ENCODE results near the gene TMEM54. TPM values are rescaled to one million over a fixed set of nuclear protein-coding genes. Genes with fewer than 3 reads are reported as not detected.

The TMEM54 gene
- total RNA-seq, 1 experiment from 2014 or later: 61.5 TPM

DNA sequence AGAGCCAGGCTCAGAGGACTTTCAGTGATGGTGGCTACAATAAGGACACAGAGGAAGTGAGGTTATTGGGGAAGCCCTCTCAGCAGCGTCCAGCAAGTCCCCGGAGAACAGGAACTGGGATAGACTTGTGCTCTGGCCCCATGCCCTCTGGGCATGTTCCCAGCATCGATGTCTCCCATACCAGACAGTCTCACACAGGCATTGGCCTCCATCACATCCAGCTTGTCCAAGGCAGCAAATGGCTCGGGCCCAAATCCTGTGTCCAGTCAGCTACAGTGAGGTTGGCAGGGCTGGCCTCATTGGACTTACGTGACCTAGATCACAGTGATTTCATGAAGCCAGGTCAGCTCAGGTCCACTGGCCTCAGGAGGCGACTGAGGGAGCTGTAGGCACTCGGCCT, 19.6 kb upstream of the TMEM54 start:
- intact Hi-C loops (cut with micrococcal nuclease; ENCODE audit: unreplicated experiment) (no loop called here), in situ Hi-C loops (cut with HindIII; ENCODE audit: low pct_unique_long_range_greater_than_20kb, low sequenced_read_pairs) (no loop called here)
- ATAC-seq (no peak), DNase-seq (ENCODE audit: low read depth, low spot score) (no peak)
- POLR2A ChIA-PET: no interaction called here
- Histone ChIP-seq H3K36me3 (ENCODE audit: control insufficient read depth, insufficient read depth, low read length) (no peaks in the 10 kb centered on the region), H3K4me3 (ENCODE audit: low read depth in 2 of 2, low read length in 2 of 2) (no peak overlapping the region), H3K27me3 (ENCODE audit: control insufficient read depth, insufficient read depth, low read length) (no peaks in the 10 kb centered on the region), H3K27ac (ENCODE audit: low read length) (no peak overlapping the region), H3K4me1 (ENCODE audit: control insufficient read depth, insufficient read depth, low read length) (peaks cover 3% of the 10 kb centered on the region; the same call in 1 of the 2 replicates), H3K9me3 (ENCODE audit: control insufficient read depth, insufficient read depth, low read depth, low read length) (no peaks in the 10 kb centered on the region)
- CTCF ChIA-PET: no interaction called here
- no TSS peak for BruUV-seq (replicated peaks)
- TF ChIP-seq, protein P1, sequence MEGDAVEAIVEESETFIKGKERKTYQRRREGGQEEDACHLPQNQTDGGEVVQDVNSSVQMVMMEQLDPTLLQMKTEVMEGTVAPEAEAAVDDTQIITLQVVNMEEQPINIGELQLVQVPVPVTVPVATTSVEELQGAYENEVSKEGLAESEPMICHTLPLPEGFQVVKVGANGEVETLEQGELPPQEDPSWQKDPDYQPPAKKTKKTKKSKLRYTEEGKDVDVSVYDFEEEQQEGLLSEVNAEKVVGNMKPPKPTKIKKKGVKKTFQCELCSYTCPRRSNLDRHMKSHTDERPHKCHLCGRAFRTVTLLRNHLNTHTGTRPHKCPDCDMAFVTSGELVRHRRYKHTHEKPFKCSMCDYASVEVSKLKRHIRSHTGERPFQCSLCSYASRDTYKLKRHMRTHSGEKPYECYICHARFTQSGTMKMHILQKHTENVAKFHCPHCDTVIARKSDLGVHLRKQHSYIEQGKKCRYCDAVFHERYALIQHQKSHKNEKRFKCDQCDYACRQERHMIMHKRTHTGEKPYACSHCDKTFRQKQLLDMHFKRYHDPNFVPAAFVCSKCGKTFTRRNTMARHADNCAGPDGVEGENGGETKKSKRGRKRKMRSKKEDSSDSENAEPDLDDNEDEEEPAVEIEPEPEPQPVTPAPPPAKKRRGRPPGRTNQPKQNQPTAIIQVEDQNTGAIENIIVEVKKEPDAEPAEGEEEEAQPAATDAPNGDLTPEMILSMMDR (IDR thresholded peaks at IDR 0.05): no peak
- TF ChIP-seq, protein P2, sequence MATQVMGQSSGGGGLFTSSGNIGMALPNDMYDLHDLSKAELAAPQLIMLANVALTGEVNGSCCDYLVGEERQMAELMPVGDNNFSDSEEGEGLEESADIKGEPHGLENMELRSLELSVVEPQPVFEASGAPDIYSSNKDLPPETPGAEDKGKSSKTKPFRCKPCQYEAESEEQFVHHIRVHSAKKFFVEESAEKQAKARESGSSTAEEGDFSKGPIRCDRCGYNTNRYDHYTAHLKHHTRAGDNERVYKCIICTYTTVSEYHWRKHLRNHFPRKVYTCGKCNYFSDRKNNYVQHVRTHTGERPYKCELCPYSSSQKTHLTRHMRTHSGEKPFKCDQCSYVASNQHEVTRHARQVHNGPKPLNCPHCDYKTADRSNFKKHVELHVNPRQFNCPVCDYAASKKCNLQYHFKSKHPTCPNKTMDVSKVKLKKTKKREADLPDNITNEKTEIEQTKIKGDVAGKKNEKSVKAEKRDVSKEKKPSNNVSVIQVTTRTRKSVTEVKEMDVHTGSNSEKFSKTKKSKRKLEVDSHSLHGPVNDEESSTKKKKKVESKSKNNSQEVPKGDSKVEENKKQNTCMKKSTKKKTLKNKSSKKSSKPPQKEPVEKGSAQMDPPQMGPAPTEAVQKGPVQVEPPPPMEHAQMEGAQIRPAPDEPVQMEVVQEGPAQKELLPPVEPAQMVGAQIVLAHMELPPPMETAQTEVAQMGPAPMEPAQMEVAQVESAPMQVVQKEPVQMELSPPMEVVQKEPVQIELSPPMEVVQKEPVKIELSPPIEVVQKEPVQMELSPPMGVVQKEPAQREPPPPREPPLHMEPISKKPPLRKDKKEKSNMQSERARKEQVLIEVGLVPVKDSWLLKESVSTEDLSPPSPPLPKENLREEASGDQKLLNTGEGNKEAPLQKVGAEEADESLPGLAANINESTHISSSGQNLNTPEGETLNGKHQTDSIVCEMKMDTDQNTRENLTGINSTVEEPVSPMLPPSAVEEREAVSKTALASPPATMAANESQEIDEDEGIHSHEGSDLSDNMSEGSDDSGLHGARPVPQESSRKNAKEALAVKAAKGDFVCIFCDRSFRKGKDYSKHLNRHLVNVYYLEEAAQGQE (IDR thresholded peaks at IDR 0.05; ENCODE audit: insufficient read depth in 1 of 2, low read depth in 2 of 2, low read length in 1 of 2): no peak
- TF ChIP-seq SIN3A (IDR thresholded peaks at IDR 0.05; ENCODE audit: borderline replicate concordance, insufficient read depth, low read depth, low read length): no peak
- TF ChIP-seq POLR2AphosphoS5 (IDR thresholded peaks at IDR 0.05; ENCODE audit: low read depth, low read length): no peak
- no peak for TF ChIP-seq TCF7L2 (IDR thresholded peaks at IDR 0.05; ENCODE audit: low read depth, low read length)

DNA sequence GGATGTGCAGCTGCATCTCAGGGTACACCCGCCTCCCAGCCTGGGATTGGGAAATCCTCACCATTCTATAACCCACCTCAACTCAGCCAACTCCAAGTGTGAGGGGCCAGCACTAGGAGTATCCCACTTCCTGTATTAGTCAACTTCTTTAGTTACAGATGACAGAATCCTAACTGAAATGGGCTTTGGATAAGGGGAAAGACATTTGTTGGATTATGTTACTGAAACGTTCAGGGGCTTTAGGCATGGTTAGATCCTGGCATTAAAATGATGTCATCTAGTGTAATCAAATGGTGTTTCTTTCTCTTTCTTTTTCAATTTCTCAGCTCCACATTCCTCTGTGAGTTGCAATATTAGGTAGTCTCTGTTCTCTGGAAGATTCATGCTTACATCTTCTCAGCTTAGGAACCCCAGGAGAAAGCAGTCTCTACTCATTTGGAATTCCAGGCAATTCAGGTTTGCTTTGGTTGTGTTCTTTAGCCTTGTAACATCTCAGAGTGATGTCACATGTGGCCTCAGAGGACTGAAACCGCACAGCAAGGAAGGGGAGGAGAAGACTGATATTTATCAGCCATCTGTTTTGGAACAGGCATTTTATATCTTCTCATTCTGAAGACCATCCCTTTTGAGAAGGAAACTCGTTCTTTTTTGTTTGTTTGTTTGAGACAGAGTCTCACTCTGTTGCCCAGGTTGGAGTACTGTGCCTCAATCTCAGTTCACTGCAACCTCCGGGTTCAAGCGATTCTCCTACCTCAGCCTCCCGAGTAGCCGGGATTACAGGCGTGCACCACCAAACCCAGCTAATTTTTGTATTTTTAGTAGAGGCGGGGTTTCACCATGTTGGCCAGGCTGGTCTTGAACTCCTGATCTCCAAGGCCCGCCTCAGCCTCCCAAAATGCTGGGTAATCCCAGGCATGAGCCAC, 18.9 kb upstream of the TMEM54 start:
- no TSS peak for BruUV-seq (replicated peaks)
- DNase-seq (ENCODE audit: low read depth, low spot score) (no peak), ATAC-seq (no peak)
- Histone ChIP-seq H3K9me3 (ENCODE audit: control insufficient read depth, insufficient read depth, low read depth, low read length) (no peaks in the 10 kb centered on the region), H3K4me3 (ENCODE audit: low read depth in 2 of 2, low read length in 2 of 2) (no peak overlapping the region), H3K36me3 (ENCODE audit: control insufficient read depth, insufficient read depth, low read length) (no peaks in the 10 kb centered on the region), H3K27me3 (ENCODE audit: control insufficient read depth, insufficient read depth, low read length) (no peaks in the 10 kb centered on the region), H3K4me1 (ENCODE audit: control insufficient read depth, insufficient read depth, low read length) (0 out of 2 replicates have a peak, but pooled peaks cover 3% of the 10 kb centered on the region), H3K27ac (ENCODE audit: low read length) (no peak overlapping the region)
- ChIA-PET CTCF (no interaction called here), POLR2A (no interaction called here)
- no peak for TF ChIP-seq SIN3A (IDR thresholded peaks at IDR 0.05; ENCODE audit: borderline replicate concordance, insufficient read depth, low read depth, low read length)
- TF ChIP-seq TCF7L2 (IDR thresholded peaks at IDR 0.05; ENCODE audit: low read depth, low read length): no peak
- no peak for TF ChIP-seq POLR2AphosphoS5 (IDR thresholded peaks at IDR 0.05; ENCODE audit: low read depth, low read length)
- TF ChIP-seq, protein P2 (IDR thresholded peaks at IDR 0.05; ENCODE audit: insufficient read depth in 1 of 2, low read depth in 2 of 2, low read length in 1 of 2): no peak
- TF ChIP-seq, protein P1 (IDR thresholded peaks at IDR 0.05): no peak
- in situ Hi-C loops (cut with HindIII; ENCODE audit: low pct_unique_long_range_greater_than_20kb, low sequenced_read_pairs) (no loop called here), intact Hi-C loops (cut with micrococcal nuclease; ENCODE audit: unreplicated experiment) (no loop called here)

All from Panc1 (cell line).